HG03097 (cell line): ENCODE measurements around the gene ARHGEF7.

Experiments used
- ATAC-seq: cut with Tn5 transposase; IDR thresholded peaks from one replicate; pipeline ENCODE4 v1.9.1; 2021; ENCODE audit not compliant: unreplicated experiment, low FRiP score

ARHGEF7 gene

DNA sequence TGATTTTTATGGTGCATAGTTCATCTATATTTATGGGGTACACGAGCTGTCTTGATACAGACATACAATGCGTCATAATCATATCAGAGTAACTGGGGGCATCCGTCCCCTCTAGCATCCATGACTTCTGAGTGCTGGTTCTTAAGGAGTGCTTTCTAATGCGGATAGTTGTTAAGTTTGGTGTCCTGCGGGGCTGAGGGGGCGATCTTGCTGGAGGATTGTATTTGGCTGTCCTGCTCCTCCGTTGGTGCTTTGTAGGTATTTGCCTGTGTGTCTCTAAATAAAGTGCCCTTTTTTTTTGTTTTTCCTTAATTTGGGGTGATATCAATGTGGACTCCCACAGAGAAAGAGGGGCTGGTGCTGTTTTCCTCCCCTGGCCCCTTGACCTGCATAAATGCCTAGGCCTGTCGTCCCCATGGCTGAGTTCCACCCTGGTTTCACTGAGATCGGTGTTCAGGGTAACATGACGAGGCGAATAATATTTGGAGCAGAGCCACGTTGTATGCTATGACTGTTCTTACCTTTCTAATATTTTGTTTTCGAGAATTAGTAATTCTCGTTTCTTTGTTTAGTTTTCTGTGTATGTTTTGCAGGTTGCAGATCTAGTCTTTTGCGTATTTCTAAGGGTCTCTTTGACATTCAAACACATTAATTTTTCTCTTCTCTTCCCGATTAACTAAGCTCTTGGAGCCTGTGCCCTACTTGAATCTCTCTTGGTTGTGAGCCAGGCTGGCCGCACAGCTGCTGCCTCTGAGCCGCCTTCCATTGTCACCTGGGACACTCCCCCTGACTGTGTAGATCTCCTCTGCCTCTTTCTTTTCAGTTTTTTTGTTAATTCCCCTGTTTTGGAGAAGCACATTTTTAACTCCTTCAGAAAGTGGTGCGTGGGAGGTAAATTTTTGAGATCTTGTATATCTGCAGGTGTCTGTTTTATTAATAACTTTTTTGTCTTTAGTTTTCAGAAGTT is 100.3 kb downstream of the ARHGEF7 start:
- ATAC-seq, result no peak

- no peak for ATAC-seq
Measured at GRCh38 chr13:111216166-111216960, 101.3 kb downstream of the ARHGEF7 start.

- no peak for ATAC-seq
Measured at GRCh38 chr13:111217641-111218040, 102.5 kb downstream of the ARHGEF7 start.

- ATAC-seq, result no peak
Measured at GRCh38 chr13:111219280-111219679, 104.2 kb downstream of the ARHGEF7 start.

DNA sequence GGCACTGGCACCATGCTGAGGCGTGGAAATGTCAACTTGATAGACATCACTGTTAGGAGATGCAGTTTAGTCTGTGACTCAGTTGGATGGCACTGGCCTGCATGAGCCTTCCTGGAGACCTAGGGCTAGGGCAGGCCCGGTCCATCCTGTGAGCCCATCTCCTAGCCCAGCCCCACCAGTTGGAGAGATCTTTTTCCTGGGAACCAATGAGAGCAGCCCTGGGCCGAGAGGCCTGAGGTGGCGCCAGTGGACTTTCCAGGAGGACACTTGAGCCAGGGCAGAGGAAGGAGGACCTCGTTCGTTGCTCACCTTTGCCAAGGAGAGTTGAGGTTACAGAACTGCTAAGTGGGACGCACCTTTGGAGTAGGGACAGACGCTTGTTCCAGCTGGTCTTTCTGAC is 104.8 kb downstream of the ARHGEF7 start:
- no peak for ATAC-seq

DNA sequence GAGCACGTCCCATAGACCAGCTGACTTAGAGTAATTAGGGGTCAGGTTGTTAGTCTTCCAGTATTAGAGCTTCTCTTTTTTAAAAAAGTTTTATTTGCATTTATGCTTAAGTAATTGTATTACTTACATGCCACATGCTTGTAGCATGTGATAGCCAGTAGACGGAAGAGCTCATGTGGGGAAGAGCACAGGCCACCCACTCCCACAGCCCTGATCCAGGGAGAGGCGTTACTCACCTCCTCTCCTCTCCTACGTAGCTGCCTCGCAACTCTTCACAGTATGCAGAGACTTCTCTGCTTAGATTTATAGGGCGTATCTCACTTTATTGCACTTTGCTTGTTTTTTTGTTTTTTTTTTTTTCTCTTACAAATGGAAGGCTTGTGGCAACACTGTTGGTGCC is 110.1 kb downstream of the ARHGEF7 start:
- no peak for ATAC-seq

DNA sequence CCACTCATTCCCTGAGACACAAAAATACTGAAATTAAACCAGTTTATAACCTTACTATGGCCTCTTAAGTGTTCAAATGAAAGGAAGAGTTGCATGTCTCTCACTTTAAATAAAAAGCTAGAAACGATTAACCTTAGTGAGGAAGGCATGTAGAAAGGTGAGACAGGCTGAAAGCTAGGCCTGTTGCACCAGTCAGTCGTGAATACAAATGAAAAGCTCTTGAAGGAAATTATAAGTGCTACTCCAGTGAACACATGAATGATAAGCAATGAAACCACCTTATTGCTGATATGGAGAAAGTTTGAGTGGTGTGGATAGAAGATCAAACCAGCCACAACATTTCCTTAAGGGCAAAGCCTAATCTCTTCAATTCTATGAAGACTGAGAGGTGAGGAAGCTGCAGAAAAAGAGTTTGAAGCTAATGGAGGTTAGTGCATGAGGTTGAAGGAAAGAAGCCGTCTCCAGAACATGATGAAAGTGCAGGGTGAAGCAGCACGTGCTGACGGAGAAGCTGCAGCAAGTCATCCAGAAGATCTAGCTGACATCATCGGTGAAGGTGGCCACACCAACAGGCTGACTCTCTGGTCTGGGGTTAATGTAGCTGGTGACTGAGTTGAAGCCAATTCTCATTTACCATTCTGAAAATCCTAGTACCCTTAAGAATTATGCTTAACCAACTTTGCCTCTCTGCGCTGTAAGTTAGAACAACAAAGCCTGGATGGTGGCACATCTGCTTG is 110.9 kb downstream of the ARHGEF7 start:
- no peak for ATAC-seq

GRCh38 chr13:111227405-111227804 is 112.3 kb downstream of the ARHGEF7 start:
- ATAC-seq, result no peak

- no peak for ATAC-seq
Measured at GRCh38 chr13:111228262-111229144, 113.4 kb downstream of the ARHGEF7 start.

- no peak for ATAC-seq
Measured at GRCh38 chr13:111230385-111230930, 115.3 kb downstream of the ARHGEF7 start.

DNA sequence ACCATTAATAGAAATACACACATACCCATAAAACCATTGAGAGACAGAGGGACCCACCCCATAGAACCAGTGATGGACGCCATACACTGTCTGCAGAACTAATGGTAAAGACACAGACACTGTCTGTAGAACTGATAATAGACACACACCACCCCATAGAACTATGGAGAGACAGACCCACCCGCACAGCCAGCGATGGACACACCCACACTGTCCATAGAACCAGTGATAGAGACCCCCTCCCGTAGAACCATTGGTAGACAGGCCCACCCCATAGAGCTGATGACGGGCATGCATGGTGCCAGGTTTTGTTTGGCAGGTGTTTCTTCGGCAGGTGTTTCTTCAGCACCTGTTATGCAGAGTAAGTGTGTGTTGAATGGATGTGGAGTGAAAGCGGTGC is 117.1 kb downstream of the ARHGEF7 start:
- ATAC-seq, result no peak

DNA sequence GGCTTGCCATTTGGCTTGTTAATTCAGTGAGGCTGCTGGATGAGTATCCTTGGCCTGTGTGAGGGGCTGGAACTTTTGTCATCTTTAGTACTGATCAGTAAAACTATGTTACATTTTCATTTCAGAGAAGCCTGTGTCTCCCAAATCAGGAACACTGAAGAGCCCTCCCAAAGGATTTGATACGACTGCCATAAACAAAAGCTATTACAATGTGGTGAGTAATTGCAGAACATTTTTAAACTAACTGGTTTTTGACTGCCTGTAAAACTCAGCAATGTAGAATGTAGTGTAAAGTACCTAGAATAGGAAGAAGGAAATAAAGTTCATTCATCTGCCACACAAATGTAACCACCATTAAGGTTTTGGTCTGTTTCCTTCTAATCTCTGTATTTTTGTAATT is 118.0 kb downstream of the ARHGEF7 start:
- no peak for ATAC-seq

GRCh38 chr13:111239764-111240670 is 124.9 kb downstream of the ARHGEF7 start:
- no peak for ATAC-seq

- ATAC-seq, result no peak
Measured at GRCh38 chr13:111241006-111241755, 126.1 kb downstream of the ARHGEF7 start.

DNA sequence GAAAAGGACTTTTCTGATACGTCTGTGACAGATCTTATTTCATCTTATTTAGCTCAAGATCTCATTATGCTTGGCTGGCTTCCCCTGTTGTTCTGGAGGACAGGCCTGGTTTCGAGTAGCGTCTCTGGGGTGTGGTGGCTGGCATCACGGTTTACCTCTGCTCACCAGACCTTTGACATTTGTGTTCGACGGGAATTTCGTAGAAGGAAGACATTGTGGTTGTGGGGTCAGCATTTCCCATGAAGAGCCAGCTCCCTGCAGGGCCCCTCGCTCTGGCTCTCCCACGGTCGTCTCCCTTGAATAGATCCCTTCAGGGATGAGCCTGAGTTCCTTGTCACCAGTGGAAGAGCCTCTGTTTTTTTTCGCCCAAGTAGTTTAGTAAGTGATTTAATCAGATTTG is 126.8 kb downstream of the ARHGEF7 start:
- ATAC-seq, result no peak

- ATAC-seq, result no peak
Measured at GRCh38 chr13:111242585-111242984, 127.5 kb downstream of the ARHGEF7 start.

GRCh38 chr13:111243981-111244380 is 128.9 kb downstream of the ARHGEF7 start:
- ATAC-seq, result no peak
